ENCODE data around the gene TPSAB1. TPM values are rescaled to one million over a fixed set of nuclear protein-coding genes. Genes with fewer than 3 reads are reported as not detected.

TPSAB1 gene
- total and polyA plus RNA-seq, 10 donors, result 0.26 to 17.9 (median 1.1) TPM; not detected in 1

DNA sequence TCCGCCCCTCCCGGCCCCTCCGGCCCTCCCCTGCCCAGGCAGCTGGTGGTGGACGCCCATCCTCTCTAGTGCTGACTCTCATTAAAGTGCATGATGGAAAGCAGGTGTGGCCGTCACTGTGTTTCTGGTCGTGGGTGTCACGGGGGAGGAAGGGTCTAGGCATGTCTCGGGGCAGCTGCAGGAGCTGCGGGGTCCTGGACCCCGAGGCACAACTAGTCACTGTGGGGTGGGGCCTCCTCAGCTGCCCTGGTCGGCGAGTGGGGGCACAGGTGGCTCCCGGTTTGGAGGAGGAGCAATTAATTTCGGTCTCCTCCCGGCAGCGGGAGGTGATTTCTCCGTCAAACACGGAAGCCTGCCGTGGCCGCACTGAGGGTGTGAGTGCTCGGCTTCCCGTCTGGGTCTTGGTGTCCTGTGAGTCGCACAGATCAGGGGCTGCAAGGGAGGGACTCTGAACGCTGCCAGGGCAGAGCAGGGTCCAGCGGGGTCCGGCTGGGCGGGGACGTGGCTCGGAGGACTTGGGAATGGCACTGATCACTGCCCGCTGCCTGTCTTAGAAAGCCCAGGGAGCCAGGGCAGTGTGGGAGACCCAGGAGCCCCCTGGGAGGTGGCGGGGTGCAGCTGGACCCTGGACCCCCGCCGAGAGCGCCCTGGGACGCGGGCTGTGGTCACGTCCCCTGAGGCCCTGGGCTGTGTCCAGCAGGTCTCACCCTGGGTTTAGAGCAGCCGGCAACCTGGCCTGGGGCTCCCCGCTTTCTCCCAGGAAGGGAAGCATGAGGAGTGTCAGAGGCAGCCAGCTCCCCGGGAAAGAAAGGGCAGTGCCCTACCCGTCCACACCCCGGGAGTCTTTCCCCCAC, 18.6 kb downstream of the TPSAB1 start:
- Histone ChIP-seq H3K4me1 (peaks cover 0 to 20% (median 9%) of the 10 kb centered on the region in 6 donors), H3K4me3 (peak overlapping the region in 1 of 8 donors; percentile 6), H3K27me3 (replicated peaks in 1 of 7) (peaks cover 0 to 87% (median 55%) of the 10 kb centered on the region in 7 donors), H3K9me3 (no peaks in the 10 kb centered on the region), H3K27ac (no peak overlapping the region), H3K36me3 (no peaks in the 10 kb centered on the region)
- TF ChIP-seq POLR2A (IDR thresholded peaks at IDR 0.05), result no peak
- no peak for TF ChIP-seq CTCF (IDR thresholded peaks at IDR 0.05 in 8 of 11, conservative IDR thresholded peaks at IDR 0.05 in 3 of 11)
- TF ChIP-seq POLR2AphosphoS5 (IDR thresholded peaks at IDR 0.05), result no peak
- WGBS, 5 donors, result 10 to 23% (median 20%) methylated on average over 2 to 42 of the region's 42 CpGs
- DNase-seq, result no peak
- intact Hi-C loops (cut with DNase I; ENCODE audit: low total_unique reads), result no loop called here

- peaks cover 0 to 87% (median 55%) of the 10 kb centered on the region in 7 donors for H3K27me3 ChIP-seq (replicated peaks in 1 of 7)
- H3K4me1 ChIP-seq, result peaks cover 0 to 20% (median 9%) of the 10 kb centered on the region in 6 donors
- H3K27ac ChIP-seq, result no peak overlapping the region
- H3K4me3 ChIP-seq, result no peak overlapping the region
- H3K9me3 ChIP-seq, result no peaks in the 10 kb centered on the region
- DNase-seq, result no peak
- H3K36me3 ChIP-seq, result no peaks in the 10 kb centered on the region
- TF ChIP-seq POLR2A (IDR thresholded peaks at IDR 0.05) (no peak), CTCF (IDR thresholded peaks at IDR 0.05 in 8 of 11, conservative IDR thresholded peaks at IDR 0.05 in 3 of 11) (no peak), POLR2AphosphoS5 (IDR thresholded peaks at IDR 0.05) (no peak)
- intact Hi-C loops (cut with DNase I; ENCODE audit: low total_unique reads), result no loop called here
- WGBS, 5 donors, result 8 to 47% (median 30%) methylated on average over 2 to 11 of the region's 11 CpGs
These were observed 19.2 kb downstream of the TPSAB1 start for GRCh38 chr16:1259760-1260068.

DNA sequence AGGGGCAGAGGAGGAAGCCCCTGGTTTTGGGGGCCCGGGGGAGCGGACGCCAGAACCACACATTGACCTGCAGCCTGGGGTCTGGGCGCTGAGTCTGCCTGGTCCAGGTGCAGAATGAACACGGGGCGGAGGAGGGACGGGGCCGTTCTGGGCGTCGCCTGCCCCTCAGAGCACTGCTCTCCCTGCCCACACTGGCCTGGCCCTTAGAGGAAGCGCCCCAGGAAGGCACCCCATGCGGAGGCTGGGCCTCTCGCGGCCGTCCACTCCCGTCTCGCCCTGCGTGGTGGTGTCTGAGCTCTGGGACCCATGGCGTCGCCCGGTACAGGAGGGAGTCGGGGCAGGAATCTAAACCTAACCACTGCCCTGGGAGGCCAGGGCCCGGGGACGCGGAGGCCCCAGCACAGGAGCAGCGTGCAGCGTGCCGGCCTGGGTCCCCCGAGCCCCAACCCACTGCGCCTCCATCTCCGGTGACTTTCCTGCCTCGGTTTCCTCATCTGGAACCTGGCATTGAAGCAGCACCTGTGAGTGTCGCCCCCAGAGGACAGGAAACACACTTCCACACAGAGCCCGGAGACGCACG, 19.7 kb downstream of the TPSAB1 start:
- peaks cover 0 to 85% (median 55%) of the 10 kb centered on the region in 7 donors for H3K27me3 ChIP-seq (replicated peaks in 1 of 7)
- no peaks in the 10 kb centered on the region for H3K36me3 ChIP-seq
- intact Hi-C loops (cut with DNase I; ENCODE audit: low total_unique reads), result no loop called here
- peaks cover 0 to 20% (median 9%) of the 10 kb centered on the region in 6 donors for H3K4me1 ChIP-seq
- TF ChIP-seq POLR2A (IDR thresholded peaks at IDR 0.05), result no peak
- no peak for TF ChIP-seq POLR2AphosphoS5 (IDR thresholded peaks at IDR 0.05)
- no peak for TF ChIP-seq CTCF (IDR thresholded peaks at IDR 0.05 in 8 of 11, conservative IDR thresholded peaks at IDR 0.05 in 3 of 11)
- no peak overlapping the region for H3K4me3 ChIP-seq
- H3K27ac ChIP-seq, result no peak overlapping the region
- no peak for DNase-seq
- no peaks in the 10 kb centered on the region for H3K9me3 ChIP-seq
- WGBS, 5 donors, result 64 to 73% (median 67%) methylated on average over 20 to 36 of the region's 36 CpGs

Measured in spleen (tissue), 11 donors.